Endothelial cell of umbilical vein (primary cell): Measurements from ENCODE around the gene ZDHHC14.

Experiments
- CTCF ChIP-seq, 2 donors: IDR thresholded peaks; 1 replicate in 1 of 2; 2 replicates in 1 of 2; pipeline ENCODE4 v1.5.1; 2011; ENCODE audit warnings: low read length in 2 of 2, mild to moderate bottlenecking in 2 of 2, moderate library complexity in 2 of 2, control low read depth in 1 of 2, inconsistent platforms in 1 of 2, low read depth in 1 of 2; ENCODE audit not compliant: insufficient read depth in 1 of 2; ENCODE audit errors: extremely low read depth in 1 of 2
- POLR2A ChIP-seq: IDR thresholded peaks from 2 replicates; pipeline ENCODE4 v1.6.1; 2012; ENCODE audit warnings: low read depth, mild to moderate bottlenecking, control low read depth, low read length
- TF ChIP-seq, protein P1 (sequence below): IDR thresholded peaks from 2 replicates; pipeline ENCODE4 v1.6.1; 2011; ENCODE audit not compliant: insufficient read depth, insufficient read length

- TF ChIP-seq CTCF (IDR thresholded peaks at IDR 0.05; ENCODE audit: extremely low read depth in 1 of 2, insufficient read depth in 1 of 2, low read depth in 1 of 2, low read length in 2 of 2) (no peak), POLR2A (no peak)
- TF ChIP-seq, protein P1, sequence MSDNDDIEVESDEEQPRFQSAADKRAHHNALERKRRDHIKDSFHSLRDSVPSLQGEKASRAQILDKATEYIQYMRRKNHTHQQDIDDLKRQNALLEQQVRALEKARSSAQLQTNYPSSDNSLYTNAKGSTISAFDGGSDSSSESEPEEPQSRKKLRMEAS = no peak
Observed at GRCh38 chr6:157492249-157492648, 111.3 kb downstream of the ZDHHC14 start.
